Measurements from ENCODE around the gene TSPAN16.
A peak's percentile ranks its signal among the peaks of the same experiment; 100 is the strongest.
"Not testable (repeated sequence)": the region's sequence is repeated elsewhere in the genome, so short reads cannot be mapped to it uniquely, and the experiment has no call there.

The TSPAN16 gene

DNA sequence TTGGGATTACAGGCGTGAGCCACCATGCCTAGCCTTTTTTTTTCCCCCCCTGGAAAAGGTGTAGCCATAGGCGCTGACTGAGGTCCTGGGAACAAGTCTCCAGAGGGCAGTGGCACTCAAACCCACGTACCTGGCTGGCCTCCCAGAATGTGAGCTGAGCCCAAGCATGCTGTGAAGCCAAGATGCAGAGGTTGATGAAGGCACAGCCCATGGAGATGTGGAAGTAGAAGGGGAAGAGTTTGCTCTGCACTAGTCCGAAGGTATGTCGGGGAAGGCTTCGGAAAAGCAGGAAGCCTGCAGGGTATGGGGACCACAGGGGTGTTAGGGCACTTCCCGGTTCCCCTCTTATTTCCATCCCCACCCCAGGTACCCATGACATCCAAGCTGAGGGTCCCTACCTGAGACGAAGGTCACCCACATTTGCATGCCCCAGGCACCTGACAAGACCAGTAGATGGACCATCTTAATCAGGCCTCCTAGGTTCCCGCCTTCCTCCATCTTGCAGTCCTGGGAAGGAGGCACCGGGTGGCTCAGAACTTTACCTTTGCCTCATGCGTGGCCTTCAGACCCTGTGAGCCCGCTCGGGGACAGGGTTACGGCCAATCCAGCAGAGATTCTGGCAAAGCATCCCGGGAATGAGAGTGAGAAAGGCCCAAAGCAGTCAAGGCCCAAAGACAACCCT lies 49.3 kb downstream of the TSPAN16 start:
- DNase-seq (ENCODE audit: low spot score), result no peak

GRCh38 chr19:11346104-11346940 lies 50.4 kb downstream of the TSPAN16 start, which contains the start of the genes CCDC159 and TMEM205:
Gene CCDC159 (plus strand): TSS chr19:11346519. CDS start chr19:11346607, 88 bp downstream.
Gene TMEM205 (minus strand): TSS chr19:11346268. CDS start chr19:11345619, 649 bp downstream.
- peak; percentile 99 for DNase-seq (ENCODE audit: low spot score)

DNA sequence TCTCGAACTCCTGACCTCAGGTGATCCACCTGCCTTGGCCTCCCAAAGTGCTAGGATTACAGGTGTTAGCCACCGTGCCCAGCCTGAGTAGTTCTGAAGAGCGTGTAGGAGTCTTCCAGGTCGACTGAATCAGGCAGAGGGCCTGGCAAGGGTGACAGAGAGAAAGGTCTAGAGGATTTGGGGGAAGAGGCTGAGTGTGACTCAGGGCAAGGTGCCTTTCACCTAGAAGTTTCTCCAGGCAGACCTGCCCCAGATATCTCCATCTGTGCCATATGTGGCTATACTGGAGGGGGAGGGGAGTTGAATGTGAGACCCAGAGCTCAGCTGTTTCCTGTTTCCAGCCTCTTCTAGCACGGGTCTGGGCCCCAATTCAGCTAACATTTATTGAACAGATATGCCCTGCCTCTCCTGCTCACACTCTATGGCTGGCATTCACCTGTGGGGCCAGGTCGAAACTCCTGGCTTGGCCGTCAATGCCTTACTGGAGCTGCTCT lies 51.6 kb downstream of the TSPAN16 start:
- DNase-seq (ENCODE audit: low spot score), result no peak

DNA sequence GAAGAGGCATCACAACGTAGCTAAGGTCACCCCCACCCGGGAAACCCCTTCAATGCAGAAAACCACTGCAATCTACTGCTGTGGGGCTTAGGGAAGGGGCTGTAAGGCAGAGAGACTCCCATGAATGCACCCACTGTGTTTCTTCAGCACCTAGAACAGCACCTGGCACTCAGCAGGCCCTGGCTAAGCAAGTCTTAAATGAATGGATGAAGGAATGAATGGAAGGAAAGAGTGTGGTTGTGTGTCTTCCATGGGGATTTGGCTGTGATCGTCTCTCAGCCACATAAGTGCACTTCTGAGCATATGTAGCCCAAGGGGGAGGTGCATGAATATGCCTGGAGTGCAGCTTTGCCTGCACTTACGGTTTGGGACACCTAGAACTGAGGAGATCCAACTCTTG lies 53.2 kb downstream of the TSPAN16 start:
- DNase-seq (ENCODE audit: low spot score), result no peak

GRCh38 chr19:11354102-11354501 lies 58.1 kb downstream of the TSPAN16 start:
- not testable (repeated sequence) for DNase-seq (ENCODE audit: low spot score)

DNA sequence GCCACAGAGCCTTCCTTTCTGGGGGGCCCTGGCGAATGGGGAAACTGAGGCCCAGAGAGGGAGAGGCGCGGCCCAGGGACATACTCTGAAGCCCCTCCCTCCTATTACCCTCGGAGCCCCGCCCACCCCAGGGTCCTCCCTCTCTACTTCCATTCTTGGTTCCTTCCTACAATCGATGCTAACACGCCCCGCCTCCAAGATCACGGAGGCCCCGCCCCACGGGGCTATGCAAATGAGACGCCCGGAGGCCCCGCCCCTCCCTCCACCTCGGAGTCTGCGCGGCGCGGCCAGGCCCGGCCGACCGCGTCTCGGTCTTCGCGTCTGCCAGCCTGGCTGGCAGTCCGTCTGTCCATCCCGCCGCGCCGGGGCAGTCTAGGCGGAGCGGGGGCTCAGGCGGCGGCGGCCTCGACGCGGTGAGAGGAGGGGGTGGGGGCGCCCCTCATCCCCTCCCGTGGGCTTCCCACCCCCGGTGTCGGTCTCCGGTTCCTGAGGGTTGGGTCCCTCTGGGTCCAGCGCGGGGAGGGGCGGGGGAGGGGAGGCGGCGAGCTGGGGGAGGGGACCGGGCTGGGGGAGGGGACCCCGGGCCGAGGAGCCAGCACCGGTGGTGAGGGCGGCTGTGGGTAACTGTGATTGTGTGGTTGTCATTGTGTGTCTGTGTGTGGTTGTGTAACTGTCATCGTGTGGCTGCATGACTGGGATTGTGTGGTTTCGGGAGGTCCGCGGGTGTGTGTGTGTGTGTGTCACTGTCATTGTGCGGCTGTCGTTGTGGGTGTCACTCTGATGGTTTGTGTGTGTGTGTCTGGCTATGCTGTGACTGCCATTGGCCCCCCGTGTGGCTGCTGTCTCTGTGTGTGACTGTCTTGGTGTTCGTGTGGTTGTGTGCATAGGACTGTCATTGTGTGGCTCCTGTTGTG lies 59.5 kb downstream of the TSPAN16 start, which contains the start of gene PLPPR2:
TSS of gene PLPPR2 (plus strand) at position 273 of the 914 bp plus-strand sequence. CDS start 2,242 bp downstream, outside the sequence.
- peak; percentile 85 for DNase-seq (ENCODE audit: low spot score)

DNA sequence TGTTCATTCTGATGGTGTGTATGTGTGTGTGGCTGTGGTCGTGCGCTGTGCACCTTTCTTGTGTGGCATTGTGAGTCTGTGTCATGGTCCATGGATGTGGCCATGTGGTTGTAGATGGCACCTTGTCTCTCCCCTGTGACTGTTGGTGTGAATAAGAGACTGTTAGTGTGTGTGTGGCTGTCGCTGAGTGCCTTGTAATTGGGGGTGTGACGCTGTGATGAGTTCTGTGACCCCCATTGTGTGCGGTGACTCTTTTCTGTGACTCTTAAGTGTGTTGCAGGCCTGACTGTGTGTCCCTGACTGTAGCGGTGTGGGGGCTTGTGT lies 60.1 kb downstream of the TSPAN16 start:
- no peak for DNase-seq (ENCODE audit: low spot score)

DNA sequence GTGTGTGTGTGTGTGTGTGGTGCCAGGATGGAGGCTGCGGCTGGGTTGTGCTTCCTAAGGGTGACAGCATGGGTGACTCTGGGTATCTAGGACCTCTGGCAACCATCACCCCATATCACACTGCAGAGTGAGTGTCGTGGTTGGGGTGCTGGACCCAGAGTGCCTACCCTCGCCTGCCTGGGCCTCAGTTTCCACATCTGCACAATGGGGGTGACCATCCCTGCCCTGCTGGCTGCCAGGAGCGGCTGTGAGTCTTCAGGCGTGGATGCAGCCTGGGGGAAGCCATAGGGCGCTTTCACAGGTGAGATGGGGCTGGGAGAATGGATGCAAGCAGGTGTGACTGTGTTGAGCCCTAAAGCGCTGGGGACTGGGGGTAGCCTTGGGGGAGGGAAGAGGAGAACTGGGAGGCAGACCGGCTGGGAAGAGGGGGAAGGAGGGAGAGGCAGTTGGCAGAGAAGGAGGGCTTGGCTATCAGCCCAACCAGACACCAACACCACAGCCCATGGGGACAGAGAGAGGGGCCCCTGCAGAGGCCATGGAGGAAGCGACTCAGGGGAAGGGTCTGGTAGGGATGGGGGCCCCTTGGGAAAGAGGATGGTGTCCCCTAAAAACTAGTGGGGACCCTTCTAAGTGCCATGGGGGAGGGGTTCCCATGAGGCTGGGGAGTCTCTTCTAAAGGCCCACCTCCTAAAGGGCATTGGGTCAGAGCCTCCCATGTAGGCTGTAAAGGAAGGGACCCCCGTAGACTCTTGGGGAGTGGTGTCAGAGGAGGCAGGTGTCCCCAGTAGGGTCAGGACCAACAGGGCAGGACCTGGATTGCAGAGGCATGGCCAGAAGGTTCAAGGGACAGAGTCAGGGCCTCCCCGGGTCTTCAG lies 61.0 kb downstream of the TSPAN16 start:
- no peak for DNase-seq (ENCODE audit: low spot score)

DNA sequence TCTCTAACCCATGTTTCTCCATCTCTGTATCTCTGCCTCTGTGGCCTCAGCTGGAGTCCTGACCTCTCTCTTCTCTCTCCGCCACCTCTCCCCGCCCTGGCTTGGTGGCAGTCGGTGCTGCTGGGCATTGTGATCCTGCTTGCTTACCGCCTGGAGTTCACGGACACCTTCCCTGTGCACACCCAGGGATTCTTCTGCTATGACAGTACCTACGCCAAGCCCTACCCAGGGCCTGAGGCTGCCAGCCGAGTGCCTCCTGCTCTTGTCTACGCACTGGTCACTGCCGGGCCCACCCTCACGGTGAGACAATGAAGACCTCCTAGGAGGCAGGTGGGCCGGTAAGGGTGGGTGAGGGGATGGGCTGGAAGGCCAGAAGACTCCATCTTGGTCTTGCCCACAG lies 63.5 kb downstream of the TSPAN16 start:
- no peak for DNase-seq (ENCODE audit: low spot score)

DNA sequence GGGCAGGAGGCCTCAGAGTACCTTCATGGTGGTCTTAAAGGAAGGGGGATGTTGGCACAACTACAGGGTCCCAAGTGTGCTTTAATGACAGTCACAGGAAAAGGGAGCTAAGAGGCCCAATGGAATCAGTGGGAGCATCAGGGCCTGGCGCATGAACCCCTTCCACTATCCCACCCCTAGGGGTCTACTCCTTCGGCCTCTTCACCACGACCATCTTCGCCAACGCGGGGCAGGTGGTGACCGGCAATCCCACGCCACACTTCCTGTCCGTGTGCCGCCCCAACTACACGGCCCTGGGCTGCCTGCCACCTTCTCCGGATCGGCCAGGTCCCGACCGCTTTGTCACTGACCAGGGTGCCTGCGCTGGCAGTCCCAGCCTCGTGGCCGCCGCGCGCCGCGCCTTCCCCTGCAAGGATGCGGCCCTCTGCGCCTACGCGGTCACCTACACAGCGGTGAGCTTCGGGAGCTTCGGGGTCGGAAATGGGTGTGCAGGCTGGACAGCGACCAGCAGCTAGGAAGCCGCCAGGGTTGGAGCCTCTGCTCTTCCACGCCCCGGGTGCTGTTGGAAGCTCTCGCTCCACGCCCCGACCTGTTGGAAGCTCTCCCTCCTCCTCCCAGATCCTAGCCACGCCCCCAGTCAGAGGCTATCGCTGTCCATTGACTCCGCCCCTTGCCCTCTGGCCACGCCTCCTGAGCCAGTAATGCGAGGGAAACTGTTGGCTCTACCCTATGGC lies 65.2 kb downstream of the TSPAN16 start:
- no peak for DNase-seq (ENCODE audit: low spot score)

DNA sequence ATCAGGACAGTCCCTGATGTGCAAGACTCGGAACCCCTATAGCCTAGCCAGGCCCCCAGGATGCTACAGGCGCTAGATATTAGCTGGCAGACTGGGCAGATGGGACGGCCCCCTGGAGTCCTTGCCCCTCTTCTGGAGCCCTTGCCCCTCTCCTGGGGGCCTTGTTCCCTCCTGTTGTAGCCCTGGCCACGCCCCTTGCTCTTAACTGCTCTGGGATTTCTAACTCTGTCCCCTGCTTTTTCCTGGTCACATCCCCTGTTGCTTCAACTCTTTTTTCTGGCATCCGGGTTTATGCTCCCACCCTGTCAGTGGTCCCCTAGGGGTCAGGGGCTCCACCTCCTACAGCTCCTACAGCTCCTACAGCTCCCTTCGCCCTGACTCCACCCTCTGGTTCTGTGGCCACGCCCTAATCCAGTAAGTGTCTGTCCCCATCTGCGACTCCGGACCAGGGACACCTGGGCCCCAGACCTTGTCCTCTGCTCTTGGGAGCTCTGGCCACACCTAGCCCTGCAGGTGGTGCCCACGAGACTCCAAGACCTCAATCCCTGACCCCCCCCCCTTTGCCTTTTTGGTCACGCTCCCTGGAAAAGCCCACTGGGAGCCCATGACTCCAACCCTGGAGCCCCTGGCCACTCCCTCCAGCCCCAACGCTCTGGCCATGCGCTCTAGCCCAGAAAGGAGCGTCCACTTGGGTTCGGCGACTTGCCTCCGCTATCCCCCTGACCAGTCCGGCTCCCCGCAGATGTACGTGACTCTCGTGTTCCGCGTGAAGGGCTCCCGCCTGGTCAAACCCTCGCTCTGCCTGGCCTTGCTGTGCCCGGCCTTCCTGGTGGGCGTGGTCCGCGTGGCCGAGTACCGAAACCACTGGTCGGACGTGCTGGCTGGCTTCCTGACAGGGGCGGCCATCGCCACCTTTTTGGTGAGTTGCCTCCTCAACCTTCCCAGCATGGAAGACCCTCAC lies 66.1 kb downstream of the TSPAN16 start:
- no peak for DNase-seq (ENCODE audit: low spot score)

GRCh38 chr19:11363881-11364280 lies 67.9 kb downstream of the TSPAN16 start:
- no peak for DNase-seq (ENCODE audit: low spot score)

GRCh38 chr19:11364296-11364904 lies 68.4 kb downstream of the TSPAN16 start:
- no peak for DNase-seq (ENCODE audit: low spot score)

DNA sequence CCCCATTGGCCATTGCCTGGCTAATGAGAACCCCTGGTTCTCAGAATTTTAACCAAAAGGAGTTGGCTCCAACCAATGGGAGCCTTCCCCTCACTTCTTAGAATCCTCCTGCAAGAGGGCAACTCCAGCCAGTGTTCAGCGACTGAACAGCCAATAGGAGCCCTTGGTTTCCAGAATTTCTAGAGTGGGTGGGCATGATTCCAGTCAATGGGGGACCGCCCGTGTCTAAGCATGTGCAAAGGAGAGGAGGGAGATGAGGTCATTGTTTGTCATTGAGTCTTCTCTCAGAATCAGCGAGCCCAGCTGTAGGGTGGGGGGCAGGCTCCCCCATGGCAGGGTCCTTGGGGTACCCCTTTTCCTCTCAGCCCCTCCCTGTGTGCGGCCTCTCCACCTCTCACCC lies 69.0 kb downstream of the TSPAN16 start:
- no peak for DNase-seq (ENCODE audit: low spot score)
